Measurements from ENCODE around the gene HEBP2.
"Not testable (repeated sequence)": the region's sequence is repeated elsewhere in the genome, so short reads cannot be mapped to it uniquely, and the experiment has no call there.

Gene HEBP2, protein sequence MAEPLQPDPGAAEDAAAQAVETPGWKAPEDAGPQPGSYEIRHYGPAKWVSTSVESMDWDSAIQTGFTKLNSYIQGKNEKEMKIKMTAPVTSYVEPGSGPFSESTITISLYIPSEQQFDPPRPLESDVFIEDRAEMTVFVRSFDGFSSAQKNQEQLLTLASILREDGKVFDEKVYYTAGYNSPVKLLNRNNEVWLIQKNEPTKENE

DNA sequence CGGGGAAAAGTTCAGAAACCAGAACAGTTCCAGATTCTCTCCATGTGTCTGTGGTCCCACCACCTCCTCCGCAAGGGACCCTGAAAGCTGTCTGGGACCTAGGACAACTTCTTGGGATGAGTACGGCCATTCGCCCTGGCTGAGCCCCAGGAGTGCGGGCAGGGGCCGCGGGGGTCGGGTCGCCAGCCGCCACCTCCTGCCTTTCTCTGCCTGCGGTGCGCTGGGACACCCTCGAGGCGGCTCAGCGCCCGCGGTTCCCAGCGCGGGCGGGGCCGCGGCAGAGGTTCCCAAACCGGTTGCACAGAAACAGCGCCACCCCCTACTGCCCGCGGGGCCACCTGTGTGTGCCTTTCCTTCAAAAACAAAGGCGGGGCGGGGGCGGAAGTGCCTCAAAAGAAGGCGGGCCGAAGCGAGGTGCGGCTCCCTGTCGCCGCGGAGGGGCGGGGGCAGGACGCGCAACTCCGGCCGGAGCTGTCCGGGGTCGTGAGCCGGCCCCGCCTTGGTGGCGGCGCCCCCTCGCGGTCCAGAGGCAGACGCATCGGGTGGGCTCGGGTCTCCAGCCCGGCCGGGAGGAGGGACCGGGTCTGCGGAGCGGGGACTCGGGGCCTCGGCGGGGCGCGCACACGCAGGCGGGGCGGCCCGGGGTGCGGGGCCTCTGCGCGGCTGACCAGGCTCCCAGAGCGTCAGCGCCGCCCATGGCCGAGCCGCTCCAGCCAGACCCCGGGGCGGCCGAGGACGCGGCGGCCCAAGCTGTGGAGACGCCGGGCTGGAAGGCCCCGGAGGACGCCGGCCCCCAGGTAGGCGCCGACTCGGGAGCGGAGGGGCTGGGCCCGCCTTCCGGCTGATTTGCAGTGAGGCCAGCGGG lies at the start of gene HEBP2:
HEBP2 (plus strand) TSS at position 423 of the 865 bp plus-strand sequence; CDS start at position 696, 273 bp downstream.
- peak; percentile 86 for DNase-seq (ENCODE audit: low read depth)

DNA sequence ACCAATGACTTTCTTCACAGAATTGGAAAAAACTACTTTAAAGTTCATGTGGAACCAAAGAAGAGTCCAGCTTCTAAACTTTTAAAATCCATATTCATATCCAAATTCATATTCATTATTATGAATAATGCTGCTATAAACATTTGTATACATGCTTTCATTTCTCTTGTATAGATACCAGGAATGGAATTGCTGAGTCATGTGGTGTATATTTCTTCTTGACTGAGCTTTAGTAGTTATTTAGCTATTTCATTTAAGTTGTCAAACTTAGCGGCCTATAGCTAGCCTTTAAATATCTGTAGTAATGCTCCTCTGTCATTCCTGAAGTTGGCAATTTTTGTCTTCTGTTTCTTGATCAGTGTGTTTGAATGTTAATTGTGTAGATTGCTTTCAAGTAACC lies 46.1 kb upstream of the HEBP2 start:
- no peak for DNase-seq (ENCODE audit: low read depth)

DNA sequence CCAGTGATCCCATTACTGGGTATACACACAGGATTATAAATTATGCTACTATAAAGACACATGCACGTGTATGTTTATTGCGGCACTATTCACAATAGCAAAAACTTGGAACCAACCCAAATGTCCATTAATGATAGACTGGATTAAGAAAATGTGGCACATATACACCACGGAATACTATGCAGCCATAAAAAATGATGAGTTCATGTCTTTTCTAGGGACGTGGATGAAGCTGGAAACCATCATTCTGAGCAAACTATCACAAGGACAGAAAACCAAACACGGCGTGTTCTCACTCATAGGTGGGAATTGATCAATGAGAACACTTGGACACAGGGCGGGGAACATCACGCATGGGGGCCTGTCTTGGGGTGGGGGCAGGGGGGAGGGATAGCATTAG lies 35.3 kb upstream of the HEBP2 start:
- DNase-seq (ENCODE audit: low read depth), result not testable (repeated sequence)

DNA sequence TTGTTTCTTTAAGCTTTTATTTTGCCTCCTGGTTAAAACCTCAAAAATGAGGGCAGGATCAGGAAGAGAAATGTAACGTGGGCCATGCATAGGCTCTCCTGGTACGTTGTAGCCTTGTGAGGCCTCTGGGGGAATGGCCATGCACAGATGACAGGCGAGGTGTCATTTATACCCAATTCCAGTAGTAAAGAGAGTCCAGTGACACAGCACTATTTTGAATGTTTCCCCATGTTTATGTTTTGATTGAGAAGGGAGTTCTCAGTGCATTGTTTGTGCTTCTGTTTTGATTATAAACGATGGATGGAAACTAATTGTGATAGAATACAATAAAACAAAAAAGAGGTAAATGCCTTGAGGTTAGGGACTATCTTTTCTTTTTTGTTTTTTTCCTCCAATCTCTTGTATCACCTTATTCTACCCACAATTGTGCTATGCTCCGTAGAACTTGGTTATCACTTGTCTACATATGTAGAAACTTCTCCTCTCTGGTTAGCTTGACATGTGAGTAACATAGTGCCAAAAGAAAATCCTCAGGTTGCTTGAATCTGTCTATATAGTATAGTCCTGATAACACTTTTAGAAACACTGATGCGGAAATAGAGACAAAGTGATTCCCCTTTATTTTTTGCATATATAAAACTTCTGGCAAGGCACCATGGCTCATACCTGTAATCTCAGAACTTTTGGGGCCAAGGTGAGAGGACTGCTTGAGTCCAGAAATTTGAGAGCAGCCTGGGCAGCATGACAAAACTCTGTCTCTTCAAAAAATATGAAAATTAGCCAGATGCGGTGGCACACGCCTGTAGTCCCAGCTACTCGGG lies 33.2 kb upstream of the HEBP2 start:
- no peak for DNase-seq (ENCODE audit: low read depth)

DNA sequence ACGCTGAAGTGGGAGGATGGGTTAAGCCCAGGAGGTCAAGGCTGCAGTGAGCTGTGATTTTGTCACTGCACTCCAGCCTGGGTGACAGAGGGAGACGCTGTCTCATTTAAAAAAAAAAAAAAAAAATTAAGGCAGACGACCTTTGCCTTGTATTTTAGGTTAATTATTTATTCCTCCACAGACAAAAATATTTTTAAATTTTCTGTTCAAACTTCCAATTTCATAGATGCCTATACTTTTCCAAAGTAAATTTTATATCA lies 32.6 kb upstream of the HEBP2 start:
- no peak for DNase-seq (ENCODE audit: low read depth)

DNA sequence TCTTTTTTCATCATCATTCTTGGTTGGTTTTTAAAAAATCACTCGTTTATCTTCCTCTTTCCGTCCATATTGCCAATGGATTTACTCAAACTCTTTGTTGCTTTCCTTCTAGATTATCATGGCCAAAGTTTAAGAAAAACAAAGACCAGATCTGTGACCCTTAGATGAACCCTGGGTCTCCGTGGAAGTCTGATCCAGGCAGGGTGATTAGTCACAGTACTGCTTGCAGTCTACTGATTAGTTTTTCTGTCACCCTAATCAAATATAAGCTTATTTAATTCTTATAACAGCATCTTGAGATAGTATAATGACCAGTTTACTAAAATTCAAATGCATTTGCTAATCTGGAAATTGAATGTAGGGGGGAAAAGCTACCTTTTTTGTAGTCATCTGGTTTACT lies 32.3 kb upstream of the HEBP2 start:
- no peak for DNase-seq (ENCODE audit: low read depth)

DNA sequence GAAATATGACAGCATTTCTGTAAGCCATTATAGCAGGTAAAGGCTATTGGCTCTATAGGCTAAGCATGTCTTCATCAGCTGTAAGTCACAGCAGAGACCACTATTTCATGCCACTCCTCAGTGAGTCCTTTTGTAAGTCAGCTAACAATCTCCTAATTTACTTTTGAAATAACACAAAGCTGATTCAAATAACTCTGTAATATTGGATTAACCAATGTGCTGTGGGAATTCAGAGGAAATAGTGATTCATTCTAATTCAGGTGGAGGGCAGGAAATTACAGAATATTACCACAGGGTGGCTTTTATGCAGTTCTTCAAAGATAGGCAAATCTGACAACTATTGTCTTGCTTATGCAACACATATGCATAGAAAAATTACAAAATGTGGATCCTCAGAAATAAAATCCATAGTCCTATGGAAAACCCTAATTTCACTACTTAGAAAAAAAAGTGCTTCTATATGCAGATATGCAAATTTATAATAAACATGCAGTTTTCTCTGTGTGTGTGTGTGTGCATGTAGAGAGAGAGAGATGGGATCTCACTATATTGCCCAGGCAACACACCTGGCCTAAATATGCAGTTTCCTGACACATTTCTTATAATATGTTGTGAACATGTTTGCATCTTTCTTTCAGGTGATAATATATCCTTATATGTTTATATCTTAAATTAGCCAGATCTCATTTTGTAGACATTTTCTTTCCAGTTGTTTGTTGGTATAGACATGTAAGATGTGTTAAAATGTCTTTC lies 31.1 kb upstream of the HEBP2 start:
- DNase-seq (ENCODE audit: low read depth), result no peak

DNA sequence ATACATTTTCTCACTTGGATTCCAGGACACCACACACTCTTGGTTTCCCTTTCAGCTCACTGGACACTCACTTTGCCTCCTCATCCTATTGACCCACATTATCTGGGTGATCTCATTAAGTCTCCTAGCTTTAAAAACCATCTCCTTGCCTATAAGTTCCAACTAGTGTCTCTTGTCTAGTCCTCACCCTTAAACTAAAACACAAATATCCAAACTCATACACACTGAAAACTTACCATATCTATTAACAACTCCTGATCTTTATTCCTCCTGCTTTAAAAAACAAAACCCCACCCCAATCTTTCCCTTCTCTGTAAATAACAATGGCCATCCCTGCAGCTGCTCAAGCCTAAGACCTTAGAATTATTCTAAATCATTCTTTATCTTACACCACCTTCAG lies 29.8 kb upstream of the HEBP2 start:
- no peak for DNase-seq (ENCODE audit: low read depth)

DNA sequence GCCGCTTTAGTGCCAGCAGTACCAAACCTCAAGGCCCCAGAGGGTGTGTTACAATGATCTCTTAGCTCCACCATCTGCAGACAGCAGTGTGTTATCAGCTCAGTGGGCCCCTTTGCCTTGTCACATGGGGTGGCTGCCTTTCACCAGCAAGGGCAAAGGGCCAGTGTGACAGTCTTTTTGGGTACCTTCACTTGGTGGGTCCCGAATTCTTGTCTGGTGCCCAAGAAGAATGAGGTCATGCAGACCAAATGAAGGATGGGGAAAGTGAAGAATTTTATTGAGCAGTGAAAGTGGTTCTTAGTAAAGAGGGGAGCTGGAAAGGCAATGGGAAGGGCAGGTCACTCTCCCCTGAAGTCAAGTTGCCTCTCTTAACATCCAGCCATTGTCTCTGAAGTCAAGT lies 29.2 kb upstream of the HEBP2 start:
- DNase-seq (ENCODE audit: low read depth), result no peak

DNA sequence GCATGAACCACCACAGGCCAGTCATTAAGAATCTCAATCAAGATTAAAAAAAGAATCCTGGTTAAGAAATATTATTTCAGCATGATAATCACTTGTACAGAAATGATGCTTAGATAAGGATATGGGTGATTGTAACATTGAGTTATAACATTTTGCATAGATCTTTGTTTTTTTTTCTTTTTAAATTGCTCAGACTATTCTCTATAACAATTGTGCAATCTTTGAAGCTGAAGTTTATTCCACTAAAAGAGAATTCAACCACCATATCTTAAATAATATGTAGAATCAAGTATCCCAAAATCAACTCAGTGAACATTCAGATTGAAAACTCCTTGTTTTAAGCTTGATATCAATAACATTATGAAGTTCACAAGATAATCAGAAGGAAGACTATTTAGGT lies 27.0 kb upstream of the HEBP2 start:
- no peak for DNase-seq (ENCODE audit: low read depth)

DNA sequence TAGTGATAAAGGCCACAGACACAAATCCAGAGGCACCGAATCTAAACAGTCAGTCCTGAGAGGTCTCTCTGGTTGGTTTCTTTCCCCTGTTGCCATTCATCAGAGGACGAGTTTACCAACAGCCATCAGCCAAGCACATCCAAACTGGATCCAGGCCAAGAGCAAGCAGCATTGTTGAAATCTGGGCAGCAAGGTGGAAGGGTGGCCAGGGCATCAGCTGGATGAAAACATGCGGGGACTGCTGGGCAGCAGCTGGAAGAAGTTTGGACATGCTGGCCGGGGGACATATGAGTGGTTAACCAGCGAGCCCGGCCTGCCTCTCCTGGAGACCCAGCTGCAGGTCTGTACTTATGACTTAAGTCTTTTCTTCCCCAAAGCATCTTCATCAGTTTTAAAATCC lies 26.2 kb upstream of the HEBP2 start, which contains the start of gene SMIM28:
SMIM28 (plus strand) TSS at position 62 of the 400 bp plus-strand sequence; CDS start at position 230, 168 bp downstream.
- no peak for DNase-seq (ENCODE audit: low read depth)

DNA sequence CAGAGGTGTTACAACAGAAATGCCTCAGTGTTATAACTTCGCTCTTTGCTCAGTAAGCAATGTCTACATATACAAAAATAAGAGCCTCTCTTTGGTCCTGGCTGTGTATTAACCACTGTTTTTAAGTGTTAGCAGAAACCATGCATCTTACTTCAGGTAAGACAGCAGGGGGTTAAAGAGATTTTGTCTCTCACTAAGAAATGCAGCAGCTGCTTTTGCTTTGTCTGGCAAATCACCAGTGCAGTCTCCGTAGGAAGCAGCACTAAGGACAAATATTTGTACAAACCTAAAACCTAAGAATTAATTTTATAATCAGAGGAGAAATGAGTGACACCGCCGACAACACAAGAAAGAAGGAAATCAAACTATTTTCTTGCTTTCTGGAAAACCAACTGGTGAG lies 25.6 kb upstream of the HEBP2 start:
- no peak for DNase-seq (ENCODE audit: low read depth)

DNA sequence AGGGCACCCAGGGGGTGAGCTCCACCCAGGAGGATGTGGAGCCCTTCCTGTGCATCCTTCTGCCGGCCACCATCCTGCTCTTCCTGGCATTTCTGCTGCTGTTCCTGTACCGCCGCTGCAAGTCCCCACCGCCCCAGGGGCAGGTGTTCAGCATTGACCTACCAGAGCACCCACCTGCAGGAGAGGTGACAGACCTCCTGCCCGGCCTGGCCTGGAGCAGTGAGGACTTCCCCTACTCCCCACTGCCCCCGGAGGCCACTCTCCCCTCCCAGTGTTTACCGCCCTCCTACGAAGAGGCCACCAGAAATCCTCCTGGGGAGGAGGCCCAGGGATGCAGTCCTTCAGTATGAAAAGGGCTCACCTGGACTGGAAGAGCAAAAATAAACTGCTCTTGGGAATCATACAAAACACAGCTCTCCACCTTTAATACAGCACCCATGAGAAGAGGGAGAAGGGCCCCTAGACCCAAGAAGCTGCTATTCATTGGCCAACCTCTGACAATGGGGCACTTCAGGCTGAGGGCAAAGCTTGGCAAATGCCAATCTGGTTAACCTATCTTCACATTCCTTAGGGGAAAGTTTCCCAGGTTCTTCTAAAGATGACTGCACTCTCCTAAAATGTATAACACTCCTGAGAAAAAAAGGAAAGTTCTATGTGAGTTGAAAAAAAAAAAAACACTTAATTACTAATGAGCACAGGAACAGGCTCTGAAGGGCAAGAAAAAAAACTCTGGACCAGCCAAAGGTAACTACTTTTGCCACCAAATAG lies 21.3 kb upstream of the HEBP2 start:
- DNase-seq (ENCODE audit: low read depth), result no peak

DNA sequence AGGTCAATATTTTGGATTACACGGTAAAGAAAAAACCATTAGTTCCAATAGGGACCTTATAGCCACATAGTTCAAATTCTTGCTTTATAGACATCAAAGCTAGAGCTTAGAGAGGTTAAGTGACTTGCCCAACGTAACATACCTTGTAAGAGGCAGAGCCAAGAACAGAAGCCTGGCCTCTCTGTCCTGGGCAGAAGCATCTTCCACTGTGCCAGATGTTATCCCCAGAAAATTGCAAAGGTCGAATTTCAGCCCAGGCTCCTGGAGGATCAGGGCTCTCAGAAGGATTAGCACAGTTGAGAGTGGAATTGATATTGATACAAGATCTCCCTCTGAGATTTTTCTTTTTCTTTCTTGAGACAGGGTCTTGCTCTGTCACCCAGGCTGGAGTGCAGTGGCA lies 20.2 kb upstream of the HEBP2 start:
- no peak for DNase-seq (ENCODE audit: low read depth)

DNA sequence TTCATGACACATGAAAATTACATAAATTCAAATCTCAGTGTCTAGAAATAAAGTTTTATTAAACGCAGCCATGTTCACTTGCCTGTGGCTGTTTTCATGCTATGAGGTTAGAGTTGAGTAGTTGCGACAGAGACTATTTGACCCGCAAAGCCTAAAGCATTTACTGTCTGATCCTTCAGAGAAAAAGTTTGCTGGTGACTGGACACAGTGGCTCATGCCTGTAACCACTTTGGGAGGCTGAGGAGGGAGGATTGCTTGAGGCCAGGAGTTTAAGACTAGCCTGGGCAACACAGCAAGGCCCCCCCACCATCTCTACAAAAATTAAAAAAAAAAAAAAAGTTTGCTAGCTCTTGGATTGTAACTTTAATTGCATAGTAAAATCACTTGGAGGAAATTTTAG lies 17.1 kb upstream of the HEBP2 start:
- DNase-seq (ENCODE audit: low read depth), result no peak

DNA sequence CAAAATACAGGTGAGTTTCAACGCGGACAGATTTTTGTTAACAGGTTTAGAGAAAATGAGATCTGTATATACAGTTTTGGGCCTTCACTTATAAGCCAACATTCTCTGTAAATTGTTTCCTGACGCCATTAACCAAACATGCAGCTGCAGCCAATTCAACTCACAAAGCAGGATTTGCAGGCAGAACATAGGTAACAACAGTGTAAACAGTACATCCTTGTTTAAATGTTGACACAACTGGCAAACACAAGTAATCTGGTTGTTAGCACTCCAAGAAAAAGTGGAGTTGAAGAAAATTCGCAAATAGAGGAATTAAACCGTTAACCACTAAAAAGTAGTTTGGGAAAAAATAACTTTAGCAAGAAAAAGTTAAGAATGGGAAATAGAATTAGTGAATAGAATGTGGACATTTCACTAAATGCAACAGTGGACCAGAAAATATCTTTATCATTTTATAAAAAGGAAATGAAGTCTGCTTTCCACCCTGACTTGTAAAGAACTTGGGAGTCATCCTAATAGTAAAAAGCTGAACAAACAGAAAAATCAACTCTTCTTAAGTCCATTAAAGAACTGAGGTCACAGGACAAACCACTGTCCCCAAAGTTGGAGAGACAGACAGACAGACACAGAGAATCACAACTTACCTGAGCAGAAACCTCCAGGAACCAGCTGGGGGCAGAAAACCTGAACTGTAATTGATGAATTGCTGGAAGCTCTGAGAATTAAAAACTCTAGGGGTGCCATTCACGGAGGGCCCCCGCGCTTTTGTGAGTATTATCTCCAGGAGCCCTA lies 16.2 kb upstream of the HEBP2 start:
- DNase-seq (ENCODE audit: low read depth), result no peak

DNA sequence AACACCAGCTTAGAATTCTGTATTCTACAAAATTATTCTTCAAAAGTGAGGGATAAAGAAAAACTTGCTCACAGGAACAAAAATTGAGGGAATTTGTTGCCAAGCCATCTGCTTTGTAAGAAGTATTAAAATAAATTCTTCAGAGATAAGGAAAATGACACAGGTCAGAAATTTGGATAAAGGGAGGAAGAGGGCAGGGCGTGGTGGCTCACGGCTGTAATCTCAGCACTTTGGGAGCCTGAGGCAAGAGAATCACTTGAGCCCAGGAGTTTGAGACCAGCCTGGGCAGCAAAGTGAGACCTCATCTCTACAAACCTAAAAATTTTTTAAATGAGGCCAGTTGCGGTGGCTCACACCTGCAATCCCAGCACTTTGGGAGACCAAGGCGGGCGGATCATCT lies 14.5 kb upstream of the HEBP2 start:
- no peak for DNase-seq (ENCODE audit: low read depth)

DNA sequence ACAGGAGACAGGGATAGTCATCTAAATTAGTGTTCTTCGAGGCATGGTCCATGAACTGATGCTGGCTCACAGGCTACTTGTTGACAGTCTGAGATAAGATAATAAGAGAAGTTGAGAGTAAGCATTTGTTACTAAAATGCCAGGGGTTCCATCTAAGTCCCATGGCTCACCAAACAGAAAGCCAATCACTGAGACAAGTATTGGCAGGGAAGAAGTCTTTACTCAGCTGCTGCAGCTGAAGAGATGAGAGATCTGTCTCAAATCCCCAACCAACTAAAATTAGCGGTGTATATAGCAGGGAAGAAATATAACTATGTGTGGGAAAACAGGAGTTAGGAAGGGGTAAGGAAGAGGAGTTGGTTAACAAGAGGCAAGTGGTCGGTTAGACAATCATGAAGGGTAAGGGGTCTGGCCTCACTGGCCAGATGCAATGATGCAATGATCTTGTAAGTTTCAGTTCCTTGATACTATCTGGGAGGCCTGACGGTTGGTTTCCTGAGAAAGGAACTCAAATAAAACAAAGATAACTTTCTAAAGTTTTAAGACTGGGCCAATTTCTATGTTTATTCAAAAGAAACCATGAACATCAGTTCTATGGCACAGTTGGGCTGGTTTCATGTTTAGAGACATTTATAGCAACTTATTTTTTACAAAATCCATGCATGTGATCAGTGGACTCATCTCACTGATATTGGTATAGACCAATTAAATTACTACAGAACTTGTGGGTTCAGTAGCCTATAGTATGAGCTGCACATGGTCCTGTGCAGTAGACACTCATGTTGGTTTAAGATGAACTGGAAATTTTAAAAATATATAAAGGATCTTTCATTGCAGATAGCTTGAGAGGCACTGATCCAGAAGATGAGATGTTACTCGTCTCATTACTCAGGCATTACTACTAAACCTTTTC lies 9.9 kb upstream of the HEBP2 start:
- DNase-seq (ENCODE audit: low read depth), result no peak

DNA sequence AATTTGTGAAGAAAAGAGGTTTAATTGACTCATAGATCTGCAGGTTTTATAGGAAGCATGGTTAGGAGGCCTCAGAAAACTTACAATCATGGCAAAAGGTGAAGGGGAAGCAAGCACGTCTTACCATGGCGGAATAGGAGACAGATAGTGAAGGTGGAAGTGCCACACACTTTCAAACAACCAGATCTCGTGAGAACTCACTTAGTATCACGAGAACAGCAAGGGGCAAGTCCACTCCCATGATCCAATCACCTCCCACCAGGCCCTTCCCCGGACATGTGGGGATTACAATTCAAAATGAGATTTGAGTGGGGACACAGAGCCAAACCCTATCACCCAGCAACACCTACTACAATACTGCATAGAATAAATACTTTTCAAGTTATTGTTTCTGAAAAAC lies 7.3 kb upstream of the HEBP2 start:
- DNase-seq (ENCODE audit: low read depth), result no peak
